Measurements from ENCODE around the gene OSCP1.

The OSCP1 gene

DNA sequence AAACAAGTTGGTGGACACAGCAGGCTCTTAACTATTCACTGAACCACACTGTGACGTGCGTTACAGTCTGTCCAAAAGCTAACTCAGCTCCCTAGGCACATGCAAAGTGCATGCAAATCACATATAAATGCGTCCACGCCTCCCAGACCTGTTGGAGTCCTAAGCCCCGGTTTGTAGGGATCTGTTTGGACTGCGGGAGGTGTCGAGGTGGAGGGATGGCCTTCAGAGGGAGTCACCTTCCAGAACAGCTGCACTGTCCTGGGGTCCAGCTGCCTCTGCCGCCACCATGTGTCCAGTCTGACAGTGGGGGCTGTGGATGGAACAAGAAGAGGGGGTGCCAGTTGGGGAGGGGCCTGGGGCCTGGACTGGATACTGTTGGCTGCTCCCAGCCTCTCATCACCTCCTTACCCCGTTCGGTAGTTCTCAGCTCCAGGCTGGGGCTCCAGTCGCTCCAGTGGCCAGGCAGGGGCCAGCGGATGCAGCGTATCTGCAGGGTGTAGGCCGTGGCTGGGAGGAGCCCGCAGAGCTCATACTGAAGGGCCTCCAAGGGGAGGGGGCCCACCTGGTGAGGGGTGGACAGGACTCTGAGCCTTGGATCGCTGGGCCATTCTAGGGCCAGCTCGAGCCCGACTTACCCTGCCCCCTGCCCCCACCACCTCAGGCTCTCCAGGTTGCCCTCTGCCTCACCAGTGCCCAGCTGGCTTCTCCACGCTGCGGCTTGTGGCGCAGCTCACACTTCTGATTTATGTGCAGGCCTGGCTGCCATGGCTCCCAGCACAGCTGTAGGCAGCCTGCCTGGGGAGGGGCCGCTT is 21.8 kb upstream of the OSCP1 start:
- no peak for DNase-seq

DNA sequence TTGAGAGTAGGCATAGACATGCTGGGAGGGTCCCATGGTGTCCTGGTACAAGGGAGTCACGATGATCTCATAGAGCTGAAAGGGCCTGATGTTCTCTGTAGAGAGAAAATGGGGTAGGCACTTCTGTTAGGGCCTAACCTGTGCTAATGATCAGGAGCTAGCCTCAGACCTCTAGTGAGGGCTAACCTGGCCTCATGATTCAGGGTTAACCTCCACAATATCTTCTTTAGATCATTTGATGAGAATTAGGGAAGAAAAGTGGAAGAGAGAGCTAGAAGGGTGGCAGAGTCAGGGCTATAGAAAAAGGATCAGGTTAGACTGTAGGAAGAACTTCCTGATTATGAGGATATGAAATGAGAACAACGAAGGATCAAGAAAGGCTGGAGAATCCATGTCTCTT is 18.9 kb upstream of the OSCP1 start:
- no peak for DNase-seq

DNA sequence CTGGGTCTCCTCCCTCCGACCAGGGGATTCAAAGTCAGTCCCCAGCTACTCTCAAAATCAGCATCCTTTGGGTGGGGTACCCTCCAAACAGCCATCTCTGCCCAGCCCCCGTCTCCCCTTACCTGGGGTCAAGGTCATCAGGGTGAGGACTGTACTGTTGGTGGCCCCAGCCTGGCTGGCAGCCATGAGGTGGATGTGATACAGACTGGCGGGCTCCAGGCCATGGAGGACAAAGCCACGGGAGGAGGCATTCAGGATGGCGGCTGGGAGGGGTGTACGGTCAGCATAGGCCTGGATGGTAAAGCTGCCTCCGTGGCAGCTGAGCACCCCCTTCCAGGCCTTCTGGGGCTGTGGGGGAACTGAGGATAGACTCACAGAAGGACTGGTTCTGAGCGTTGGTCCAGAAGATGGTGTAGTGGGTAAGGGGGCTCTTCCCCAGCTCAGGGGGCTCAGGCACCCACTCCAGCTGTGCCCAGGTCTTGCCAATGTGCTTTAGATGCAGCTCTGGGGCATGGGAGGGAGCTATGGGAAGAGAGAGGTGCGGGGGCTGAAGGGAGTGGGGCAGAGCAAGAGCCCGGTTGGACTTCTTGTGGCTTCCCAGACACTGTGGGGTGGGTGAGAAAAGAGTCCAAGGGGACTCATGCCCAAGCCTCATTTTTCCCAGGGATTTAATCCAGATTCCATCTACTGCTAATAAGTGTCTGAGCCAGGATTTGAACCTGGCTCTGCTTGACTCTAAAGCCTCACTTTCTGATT is 17.6 kb upstream of the OSCP1 start:
- DNase-seq: no peak

DNA sequence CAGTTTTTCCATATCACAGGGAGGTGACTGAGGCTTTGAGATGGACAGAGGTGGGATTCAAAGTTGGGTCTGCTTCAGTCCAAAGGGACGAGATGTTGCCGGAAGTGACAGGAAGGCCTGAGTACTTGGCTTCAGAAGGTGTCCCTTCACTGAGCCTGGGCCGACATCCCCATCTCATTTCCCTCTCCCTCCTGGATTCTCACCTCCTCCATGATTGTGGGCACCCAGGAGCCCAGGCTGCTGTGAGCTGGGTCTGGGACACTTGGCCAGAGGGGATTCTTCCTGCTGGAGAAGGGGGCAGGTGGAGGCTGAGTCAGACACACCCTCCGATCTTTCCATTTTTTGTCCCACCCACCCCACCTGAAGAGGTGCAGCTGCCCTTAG is 16.8 kb upstream of the OSCP1 start:
- no peak for DNase-seq

DNA sequence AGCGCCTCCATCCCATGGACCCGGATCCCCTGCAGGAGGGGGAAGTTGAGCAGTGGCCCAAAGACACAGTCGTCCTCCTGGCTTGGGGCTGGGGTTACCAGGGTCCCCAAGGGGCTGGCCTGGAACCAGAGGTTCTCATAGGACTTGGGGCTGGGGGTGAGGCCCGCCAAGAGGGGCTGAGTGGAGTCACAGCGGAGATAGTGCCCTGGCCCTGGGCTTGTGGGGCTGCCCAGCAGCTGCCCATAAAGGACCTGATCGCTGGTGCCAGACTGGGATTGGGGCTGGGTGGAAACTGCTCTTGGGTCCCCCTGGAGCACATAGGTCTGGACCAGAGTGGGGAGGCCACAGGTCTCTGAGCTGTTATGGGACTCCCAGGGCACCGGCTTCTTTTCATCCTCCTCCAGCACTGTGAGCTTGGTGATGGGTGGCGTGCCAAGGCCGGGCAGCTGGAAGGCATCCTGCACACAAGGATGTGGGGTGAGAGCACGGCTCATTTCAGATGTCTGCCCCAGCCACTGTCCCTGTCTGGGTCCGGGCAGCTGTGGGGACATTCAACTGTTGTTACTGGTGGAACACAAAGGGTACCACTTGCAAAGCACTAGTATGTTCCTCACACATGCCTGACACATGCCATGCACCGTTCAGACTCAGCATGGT is 16.2 kb upstream of the OSCP1 start:
- DNase-seq: no peak

DNA sequence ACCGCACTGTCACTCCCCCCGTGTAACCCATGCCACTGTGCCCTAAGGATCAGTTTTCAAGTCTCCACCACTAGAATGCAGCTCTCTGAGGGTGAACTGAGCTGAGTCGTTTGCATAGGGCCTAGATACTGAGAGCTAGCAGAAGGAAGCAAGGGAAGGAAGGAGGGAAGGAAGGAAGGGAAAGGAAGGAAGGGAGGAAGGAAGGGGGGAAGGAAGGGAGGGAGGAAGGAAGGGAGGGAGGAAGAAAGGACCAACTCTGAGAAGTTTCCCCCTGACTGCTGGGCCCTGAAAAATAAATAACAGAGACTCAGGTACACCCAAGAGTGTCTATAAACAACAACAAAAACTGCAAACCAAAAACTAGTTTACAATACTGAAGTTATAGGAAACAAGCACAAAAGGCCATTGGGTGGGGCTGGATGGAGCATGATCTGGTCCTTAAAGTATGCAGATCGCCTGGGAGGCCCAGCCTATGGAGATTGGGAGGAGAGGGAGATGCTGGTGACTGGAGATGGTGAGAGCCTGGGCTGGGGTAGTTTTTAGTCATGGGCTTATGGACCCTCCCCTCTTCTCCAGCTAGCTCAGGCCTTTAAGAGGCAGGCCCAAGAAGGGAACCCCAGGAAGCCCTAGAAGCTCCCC is 15.6 kb upstream of the OSCP1 start:
- DNase-seq: no peak

DNA sequence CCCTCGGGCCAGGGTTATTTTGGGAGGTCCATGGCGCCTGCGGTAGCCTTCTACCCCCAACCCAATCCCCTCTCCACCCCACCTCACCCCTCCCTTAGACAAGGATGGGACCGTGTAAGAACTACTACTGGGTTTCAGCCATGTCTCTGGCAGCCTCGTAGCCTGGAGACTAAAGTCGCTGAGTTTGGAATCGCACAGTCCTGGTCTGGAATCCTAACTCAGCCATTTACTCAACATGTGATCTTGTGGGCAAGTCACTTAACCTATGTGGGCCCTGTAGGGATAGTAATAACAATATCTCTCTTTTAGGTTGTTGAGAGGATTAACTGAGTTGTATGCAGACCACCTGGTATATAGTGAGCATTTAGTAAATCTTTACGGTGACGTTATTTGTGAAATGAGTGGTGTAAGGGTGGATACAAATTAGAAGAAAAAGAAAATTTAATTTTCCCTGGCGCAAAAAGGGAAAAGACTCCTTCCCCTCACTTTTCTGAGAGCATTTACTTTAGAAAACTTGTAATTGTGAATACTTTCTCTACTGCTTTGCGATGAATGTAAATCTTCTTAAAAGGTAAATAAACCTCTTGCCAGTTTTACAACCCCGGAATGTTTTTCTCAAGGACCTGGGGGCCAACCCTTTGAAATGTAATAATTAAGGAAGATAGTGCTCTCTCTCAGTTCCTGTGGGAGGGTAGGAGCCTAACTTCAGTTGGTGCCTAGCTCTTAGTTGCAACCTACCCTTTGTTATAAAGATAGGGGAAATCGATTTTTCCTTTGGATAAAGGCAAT is 14.5 kb upstream of the OSCP1 start:
- DNase-seq: no peak

DNA sequence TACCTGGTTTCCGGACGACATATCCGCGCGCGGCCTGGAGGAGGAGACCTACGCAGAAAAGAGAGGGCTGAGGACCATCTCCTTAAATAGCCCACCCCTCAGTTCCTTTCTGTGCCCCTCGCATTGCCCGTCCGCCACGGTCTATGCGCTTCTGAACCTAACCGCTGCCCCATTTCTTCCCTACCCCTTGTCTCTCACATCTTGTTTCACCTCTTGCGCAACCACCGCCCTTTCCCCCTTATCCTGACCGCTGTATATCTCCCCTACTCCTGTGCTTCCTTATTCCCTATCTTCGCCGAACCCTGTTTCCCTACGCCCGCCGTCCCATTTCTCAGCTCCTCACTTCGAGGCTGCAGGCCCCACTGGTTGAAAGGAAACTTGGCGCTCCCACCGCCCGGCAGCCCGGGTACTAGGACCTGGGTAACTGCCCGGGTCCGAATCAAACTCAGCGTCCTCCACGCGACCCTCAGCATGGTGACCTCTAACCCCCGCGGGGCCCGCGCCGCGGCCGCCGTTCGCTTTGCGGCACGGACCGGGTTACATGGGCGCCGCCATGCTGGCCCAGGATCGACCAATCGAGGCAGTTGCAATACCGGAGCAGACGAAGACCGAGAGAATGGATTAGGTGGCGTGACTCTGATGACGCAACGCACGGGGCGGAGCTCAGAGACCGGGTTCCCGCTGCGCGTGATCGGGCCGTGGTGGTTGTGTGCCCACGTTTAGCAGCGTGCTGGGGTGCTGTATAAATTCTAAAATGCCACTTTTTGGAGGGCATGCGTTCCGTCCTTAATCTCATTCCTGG is 13.8 kb upstream of the OSCP1 start, which contains the start of gene MRPS15:
TSS of gene MRPS15 (minus strand) at position 582 of the 802 bp plus-strand sequence. CDS start at position 473, 109 bp downstream.
- peak; percentile 88 to 93 (median 90) for DNase-seq

DNA sequence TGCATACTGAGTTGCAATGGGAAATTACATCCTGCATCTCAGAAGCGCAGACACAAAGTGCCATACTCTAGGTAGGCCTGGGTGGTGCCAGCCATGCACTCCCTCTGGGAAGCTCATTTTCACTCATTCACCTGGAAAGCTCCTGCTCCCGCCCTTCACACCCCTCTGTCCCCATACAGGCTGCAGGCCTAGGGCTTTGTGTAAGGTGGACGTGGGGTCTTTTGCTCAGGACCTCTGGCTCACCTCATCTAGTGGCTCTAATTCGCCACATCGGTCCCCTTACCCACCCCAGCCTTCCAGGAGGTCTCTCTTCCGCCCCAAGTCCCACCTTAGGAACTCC is 13.2 kb upstream of the OSCP1 start:
- DNase-seq: no peak

DNA sequence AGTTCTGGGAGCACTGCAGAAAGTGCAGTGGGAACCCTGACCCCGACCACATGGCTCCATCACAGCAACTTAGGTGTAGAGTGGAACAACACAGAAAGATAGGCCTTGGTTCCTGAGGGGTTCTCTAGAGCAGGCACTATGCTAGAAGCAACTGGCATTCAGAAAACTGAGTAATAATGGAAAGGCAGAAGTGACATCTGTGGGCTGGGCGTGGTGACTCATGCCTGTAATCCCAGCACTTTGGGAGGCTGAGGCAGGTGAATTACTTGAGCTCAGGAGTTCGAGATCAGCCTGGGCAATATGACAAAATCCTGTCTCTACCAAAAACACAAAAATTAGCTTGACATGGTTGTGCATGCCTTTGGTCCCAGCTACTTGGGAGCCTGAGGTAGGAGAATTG is 8.7 kb upstream of the OSCP1 start:
- no peak for DNase-seq

DNA sequence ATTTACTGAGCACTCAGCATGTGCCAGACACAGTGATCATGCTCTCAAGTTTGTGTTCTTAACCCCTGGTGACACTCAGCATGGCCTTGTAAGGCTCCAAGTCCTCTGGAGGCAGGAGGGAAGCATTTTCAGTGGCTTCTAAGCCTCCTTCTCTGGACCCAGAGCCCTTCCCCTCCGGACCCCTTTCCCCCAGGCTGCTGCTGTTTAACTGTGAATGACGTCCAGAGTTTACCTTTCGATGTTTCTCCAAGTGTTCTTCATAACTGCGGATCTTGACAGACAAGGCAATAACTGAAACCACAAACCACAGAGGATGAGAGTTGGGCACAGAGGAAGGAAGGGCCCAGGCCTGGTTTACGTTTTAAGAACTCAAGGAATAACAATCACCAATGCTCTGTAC is 7.4 kb upstream of the OSCP1 start:
- DNase-seq: peak in 3 of 6 experiments; percentile 20 to 53 (median 32)

DNA sequence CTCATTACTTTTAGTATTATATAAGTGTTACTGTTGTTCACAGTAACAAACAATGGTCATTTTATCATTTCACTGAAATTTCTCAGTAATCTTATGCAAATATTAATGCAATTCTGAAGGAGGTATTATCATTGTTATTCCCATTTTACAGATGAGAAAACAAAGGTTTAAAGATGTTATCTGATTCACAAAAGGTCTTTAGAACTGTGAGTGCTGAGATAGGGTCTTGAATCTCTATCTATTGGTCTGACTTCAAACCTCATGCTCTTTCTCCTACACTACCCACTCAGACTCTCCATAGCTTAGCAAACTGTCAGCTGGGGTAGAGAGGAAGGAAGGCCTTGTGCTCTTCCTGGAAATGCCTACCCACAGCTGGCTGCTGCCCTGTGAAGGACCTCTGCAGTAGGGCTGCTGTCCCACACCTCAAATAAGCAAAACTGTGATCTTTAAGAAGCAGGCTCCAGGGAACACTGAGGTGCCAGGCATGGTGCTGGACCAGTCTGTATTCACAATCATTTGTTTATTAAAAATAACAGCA is 6.2 kb upstream of the OSCP1 start:
- DNase-seq: no peak

DNA sequence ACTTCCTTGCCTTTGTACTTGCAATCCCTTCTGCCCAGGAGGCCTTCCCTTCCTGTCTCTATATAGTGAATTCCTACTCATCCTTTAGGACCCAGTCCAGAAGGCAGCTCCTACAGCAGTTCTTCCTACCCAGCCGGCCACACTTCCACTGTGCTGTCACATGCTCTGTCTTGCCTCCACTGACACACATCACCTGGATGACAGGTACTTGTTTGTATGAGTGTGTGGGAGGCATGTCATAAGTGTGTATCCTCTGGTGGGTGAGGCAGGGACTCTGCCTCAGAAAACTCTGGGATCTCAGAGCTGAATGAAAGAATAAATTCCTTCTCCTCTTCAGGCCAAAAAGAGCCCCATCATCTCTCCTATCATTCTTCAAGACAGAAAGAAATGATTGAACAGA is 5.1 kb upstream of the OSCP1 start:
- DNase-seq: no peak

DNA sequence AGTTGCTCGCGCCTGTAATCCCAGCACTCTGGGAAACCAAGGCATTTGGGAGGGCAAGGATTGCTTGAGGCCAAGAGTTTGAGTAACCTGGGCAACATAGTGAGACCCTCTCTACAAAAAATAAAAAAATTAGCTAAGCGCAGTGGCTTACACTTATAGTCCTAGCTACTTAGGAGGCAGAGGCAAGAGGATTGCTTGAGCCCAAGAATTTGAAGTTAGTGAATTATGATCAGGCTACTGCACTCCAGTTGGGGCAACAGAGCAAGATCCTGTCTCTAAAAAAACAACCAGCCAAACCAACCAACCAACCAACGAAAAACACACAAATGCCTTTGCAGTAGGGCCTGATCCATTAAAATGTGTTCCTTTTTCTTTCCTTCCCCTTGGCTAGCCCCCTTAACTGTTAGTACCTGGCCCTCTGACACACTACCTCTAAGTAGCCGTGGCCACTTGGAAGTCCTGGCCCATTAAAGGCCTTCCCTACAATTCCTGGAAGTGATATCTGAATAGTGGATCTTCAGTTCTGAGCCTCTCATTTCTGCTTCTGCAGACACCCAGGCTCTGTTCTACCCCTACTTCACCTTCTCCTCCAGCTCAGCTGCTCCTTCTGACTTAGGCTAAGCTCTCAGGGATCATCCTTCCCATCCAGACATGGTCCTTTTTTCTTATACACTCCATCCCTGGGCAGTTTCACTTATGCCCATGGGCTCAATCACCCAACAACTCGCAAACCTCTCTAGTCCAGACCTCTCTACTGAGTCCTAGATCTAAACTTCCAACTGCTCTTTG is 3.5 kb upstream of the OSCP1 start:
- no peak for DNase-seq

DNA sequence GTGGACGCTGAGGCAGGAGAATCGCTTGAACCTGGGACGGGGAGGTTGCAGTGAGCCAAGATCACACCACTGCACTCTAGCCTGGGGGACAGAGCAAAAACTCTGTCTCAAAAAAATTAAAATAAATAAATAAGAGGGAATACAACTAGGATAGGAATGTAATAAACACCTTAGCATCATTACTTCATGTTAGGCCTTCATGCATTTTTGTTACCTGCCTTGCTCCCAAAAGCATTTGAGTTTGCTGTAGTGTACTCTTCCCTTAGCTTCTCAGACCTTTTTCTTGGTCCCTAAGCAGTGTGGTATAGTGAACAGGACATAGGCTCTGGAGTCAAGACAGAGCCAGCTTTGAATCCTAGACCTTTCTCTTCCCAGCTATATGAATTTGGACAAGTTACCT is 2.8 kb upstream of the OSCP1 start:
- DNase-seq: no peak

DNA sequence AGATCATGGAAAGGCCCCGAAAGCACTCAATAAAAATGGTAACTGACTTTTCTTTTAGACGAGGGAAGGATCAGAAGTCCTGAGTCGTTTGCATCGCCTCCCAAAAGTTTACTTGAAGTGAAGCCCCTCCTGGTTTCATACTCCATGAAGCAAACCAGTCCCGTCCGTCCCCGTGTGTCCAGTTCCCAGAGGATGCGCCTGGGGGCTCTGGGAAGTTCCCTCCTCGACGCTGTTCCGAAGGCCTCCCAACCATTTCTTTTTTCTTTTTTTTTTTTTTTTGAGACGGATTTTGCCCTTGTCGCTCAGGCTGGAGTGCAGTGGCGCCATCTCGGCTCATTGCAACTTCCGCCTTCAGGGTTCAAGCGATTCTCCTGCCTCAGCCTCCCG is 661 bp upstream of the OSCP1 start:
- DNase-seq: no peak

DNA sequence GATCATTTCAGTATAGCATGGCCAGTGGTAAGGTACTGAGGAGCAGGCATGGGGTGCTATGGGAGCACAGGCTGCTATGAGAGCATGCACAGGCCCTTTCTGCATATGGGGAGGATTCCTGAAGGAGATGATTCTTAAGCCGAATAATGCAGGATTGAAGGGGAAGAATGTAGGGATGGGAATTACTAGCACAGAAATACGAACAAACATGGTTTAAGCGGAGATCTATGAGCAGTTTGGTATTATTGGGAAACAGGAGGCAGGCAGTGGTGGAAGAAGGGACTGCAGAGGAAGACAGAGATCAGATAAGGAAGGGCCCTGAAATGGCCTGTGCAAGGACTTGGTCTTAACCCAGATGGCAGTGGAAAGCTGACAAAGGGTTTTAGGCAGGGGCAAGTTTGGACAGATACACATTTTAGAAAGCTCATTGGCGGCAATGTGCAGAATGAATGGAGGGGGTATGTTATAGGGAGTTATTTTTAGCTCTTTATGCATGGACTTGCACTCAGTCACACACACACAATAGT is 1.7 kb downstream of the OSCP1 start:
- DNase-seq: no peak

DNA sequence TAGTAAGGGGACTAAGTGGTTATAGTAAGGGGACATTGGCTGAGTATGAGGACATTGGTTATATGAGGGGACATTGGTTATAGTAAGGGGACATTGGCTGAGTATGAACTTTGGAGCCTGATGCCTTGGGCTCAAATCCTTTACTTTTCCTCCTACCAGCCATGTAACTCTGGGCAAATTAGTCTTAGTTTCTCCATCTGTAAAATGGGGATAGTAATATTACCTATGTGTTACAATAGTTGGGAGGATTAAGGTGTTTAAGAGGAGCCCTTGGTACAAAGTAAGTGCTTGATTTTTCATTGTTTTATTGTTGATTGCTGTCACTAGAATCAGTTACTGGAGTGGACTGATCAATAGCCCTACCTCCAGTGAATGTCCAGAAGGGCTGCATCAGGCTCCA is 2.8 kb downstream of the OSCP1 start:
- no peak for DNase-seq

DNA sequence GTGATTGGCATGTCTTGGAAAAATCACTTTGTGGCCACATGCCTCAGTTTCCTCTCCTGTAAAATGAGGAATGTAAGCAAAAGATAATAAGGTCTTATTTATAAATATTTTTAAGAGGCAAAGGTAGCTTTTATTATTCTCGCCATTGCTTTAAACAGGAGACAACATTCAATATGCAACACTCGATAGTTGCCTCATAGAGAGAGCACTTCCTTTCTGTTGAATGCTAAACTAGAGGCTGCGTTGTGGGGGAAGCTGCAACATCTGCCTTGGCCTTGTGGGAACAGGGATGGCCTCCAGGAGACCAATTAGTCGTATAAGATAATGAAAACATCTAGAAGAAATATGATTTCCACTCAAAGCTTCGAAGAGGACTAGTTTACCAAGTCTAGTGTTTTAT is 3.5 kb downstream of the OSCP1 start:
- DNase-seq: no peak

DNA sequence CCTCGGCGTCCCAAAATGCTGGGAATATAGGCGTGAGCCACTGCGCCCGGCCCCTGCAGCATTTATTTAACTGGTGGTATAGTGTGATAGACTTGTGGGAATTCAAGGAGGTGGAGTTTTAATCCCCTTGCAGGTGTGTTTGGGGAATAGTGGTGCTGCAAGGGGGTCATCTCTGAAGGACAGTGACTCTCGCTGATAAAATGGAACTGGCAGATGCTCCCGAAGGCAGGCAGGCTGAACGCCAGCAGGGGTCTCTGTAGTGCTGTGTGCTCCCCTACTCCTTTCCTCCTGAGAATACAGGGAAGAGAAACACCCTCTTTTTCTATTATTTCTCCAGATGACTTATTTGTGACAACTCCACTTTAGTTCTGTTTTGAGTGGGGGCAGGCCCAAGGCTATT is 4.0 kb downstream of the OSCP1 start:
- peak in 2 of 6 experiments; percentile 3 to 8 for DNase-seq
